Cardiac muscle cell (in vitro differentiated cells and primary cell): ENCODE data around the gene TOM1. TPM values are rescaled to one million over a fixed set of nuclear protein-coding genes. Genes with fewer than 3 reads are reported as not detected.

ENCODE experiments used
- DNase-seq, 2 donors: peaks; one replicate each; pipeline versions ENCODE4 v3.0.0 to v3.0.0-alpha.2; 2010 to 2017; ENCODE audit warnings: low read depth in 1 of 2, low spot score in 1 of 2
- H3K27ac ChIP-seq: fragments of 200-600 bp; sonication (generic); 2 replicates; pipeline ENCODE4 v1.5.1; 2016
- H3K27me3 ChIP-seq: fragments of 200-600 bp; sonication (generic); 2 replicates; pipeline ENCODE4 v1.6.0; 2016; ENCODE audit warnings: control low read depth
- H3K36me3 ChIP-seq: fragments of 200-600 bp; sonication (generic); 2 replicates; pipeline ENCODE4 v1.5.1; 2016; ENCODE audit warnings: control low read depth
- H3K4me1 ChIP-seq: fragments of 200-600 bp; sonication (generic); 2 replicates; pipeline ENCODE4 v1.8.1; 2017; ENCODE audit warnings: low read depth, mild to moderate bottlenecking, mixed run types
- H3K4me3 ChIP-seq: fragments of 200-600 bp; sonication (generic); 2 replicates; pipeline ENCODE4 v1.5.1; 2016; ENCODE audit warnings: mild to moderate bottlenecking
- H3K9me3 ChIP-seq: fragments of 200-600 bp; sonication (generic); 2 replicates; pipeline ENCODE4 v1.5.1; 2017; ENCODE audit warnings: low read depth, mild to moderate bottlenecking, control low read depth
- polyA plus RNA-seq: library from polyadenylated mRNA; unstranded; fragments of >200 nt; fragmentation: Nextera tagmentation; extraction: Ambion mirVana; gene quantifications from 2 replicates; pipeline ENCODE4 v1.2.1, GENCODE V29; 2016
- total RNA-seq: library from RNA; depleted of rRNA; stranded (reverse); fragments of >200 nt; gene quantifications from 2 replicates; pipeline ENCODE4 v1.2.3, GENCODE V29; 2016
- TF ChIP-seq, protein P1 (sequence below): IDR thresholded peaks from 2 replicates; pipeline ENCODE4 v1.5.1; 2012; ENCODE audit warnings: low read depth, mild to moderate bottlenecking, low read length

The TOM1 gene
- total and polyA plus RNA-seq, 2 experiments from 2014 or later, result 76.2 to 107 TPM

DNA sequence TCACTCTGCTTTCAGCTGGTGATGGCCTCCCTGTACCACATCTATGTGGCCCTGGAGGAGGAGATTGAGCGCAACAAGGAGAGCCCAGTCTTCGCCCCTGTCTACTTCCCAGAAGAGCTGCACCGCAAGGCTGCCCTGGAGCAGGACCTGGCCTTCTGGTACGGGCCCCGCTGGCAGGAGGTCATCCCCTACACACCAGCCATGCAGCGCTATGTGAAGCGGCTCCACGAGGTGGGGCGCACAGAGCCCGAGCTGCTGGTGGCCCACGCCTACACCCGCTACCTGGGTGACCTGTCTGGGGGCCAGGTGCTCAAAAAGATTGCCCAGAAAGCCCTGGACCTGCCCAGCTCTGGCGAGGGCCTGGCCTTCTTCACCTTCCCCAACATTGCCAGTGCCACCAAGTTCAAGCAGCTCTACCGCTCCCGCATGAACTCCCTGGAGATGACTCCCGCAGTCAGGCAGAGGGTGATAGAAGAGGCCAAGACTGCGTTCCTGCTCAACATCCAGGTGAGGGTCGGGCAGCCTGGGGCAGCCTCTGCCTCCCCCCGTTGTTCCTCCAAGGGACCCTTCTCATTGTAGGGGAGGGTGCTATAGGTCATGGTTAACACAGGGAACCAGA lies 87.1 kb downstream of the TOM1 start:
- no peak for DNase-seq
- TF ChIP-seq, protein P1, sequence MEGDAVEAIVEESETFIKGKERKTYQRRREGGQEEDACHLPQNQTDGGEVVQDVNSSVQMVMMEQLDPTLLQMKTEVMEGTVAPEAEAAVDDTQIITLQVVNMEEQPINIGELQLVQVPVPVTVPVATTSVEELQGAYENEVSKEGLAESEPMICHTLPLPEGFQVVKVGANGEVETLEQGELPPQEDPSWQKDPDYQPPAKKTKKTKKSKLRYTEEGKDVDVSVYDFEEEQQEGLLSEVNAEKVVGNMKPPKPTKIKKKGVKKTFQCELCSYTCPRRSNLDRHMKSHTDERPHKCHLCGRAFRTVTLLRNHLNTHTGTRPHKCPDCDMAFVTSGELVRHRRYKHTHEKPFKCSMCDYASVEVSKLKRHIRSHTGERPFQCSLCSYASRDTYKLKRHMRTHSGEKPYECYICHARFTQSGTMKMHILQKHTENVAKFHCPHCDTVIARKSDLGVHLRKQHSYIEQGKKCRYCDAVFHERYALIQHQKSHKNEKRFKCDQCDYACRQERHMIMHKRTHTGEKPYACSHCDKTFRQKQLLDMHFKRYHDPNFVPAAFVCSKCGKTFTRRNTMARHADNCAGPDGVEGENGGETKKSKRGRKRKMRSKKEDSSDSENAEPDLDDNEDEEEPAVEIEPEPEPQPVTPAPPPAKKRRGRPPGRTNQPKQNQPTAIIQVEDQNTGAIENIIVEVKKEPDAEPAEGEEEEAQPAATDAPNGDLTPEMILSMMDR, result no peak
- Histone ChIP-seq H3K27ac (no peak overlapping the region), H3K36me3 (no peaks in the 10 kb centered on the region), H3K27me3 (no peaks in the 10 kb centered on the region), H3K4me1 (no peaks in the 10 kb centered on the region), H3K9me3 (no peaks in the 10 kb centered on the region), H3K4me3 (no peak overlapping the region)

DNA sequence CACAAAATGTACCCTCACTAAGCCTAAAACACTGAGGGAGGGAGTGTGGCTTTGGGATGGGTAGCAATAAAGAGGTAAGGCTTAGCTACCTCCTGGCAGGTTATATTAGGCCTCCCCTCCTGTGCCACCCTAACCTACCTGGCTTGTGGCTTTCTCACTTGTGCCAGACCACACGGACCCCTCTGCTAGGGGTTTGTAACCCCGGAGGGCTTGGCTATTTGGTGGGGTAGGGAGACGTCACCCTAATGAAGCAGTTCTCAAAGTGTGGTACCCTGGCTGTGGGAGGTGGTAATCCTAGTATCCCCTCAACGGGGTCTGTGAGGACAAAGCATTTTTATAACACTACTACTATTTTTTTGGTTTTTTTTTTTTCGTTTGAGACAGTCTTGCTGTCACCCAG lies 91.2 kb downstream of the TOM1 start:
- H3K4me1 ChIP-seq, result no peaks in the 10 kb centered on the region
- TF ChIP-seq, protein P1, result no peak
- H3K27me3 ChIP-seq, result no peaks in the 10 kb centered on the region

DNA sequence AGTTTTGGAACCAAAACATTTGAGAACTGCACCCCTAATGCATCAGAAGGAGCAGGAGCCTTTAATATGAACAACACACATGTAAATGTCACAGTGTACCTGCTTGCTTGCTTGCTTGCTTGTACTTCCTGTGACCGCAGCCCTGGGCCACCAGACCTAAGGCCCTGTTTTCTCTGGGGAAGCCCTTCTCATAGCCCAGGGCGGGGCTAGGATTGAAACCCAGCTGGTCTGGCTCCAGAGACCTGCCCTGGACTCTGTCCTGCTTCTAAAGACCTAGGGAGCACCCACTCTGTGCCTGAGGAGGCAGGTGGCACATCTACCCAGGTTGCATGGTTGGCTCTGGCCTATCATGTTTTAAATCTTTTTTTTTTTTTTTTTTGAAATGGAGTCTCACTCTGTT lies 92.7 kb downstream of the TOM1 start:
- Histone ChIP-seq H3K27ac (no peak overlapping the region), H3K9me3 (no peaks in the 10 kb centered on the region), H3K4me3 (no peak overlapping the region), H3K27me3 (no peaks in the 10 kb centered on the region), H3K36me3 (no peaks in the 10 kb centered on the region), H3K4me1 (no peaks in the 10 kb centered on the region)
- TF ChIP-seq, protein P1, result no peak
- DNase-seq, result no peak

More for the DNA sequence above, 91.2 kb downstream of the TOM1 start:
- H3K9me3 ChIP-seq, result no peaks in the 10 kb centered on the region
- H3K4me3 ChIP-seq, result no peak overlapping the region
- DNase-seq, result no peak
- no peaks in the 10 kb centered on the region for H3K36me3 ChIP-seq
- H3K27ac ChIP-seq, result no peak overlapping the region

DNA sequence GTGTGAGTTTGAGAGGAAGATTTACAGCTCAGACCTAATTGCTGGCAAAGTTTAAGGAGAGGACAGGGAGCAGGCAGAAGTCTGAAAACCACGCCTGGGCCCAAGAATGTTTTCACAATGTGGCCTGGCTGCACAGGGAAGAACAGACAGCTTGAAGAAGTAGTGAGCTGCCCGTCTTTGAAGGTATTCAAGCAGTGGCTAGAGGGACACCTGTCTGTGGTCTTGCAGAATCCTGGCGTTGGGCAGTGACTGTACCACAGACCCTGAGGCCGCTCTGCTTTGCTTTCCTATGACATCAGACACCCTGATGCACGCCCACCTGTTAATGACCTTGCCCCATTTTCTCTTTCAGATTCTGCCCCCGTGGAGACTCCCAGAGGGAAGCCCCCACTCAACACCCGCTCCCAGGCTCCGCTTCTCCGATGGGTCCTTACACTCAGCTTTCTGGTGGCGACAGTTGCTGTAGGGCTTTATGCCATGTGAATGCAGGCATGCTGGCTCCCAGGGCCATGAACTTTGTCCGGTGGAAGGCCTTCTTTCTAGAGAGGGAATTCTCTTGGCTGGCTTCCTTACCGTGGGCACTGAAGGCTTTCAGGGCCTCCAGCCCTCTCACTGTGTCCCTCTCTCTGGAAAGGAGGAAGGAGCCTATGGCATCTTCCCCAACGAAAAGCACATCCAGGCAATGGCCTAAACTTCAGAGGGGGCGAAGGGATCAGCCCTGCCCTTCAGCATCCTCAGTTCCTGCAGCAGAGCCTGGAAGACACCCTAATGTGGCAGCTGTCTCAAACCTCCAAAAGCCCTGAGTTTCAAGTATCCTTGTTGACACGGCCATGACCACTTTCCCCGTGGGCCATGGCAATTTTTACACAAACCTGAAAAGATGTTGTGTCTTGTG lies 93.7 kb downstream of the TOM1 start:
- no peaks in the 10 kb centered on the region for H3K27me3 ChIP-seq
- no peaks in the 10 kb centered on the region for H3K36me3 ChIP-seq
- no peaks in the 10 kb centered on the region for H3K4me1 ChIP-seq
- H3K9me3 ChIP-seq, result no peaks in the 10 kb centered on the region
- TF ChIP-seq, protein P1, result no peak
- no peak for DNase-seq
- no peak overlapping the region for H3K4me3 ChIP-seq
- no peak overlapping the region for H3K27ac ChIP-seq

DNA sequence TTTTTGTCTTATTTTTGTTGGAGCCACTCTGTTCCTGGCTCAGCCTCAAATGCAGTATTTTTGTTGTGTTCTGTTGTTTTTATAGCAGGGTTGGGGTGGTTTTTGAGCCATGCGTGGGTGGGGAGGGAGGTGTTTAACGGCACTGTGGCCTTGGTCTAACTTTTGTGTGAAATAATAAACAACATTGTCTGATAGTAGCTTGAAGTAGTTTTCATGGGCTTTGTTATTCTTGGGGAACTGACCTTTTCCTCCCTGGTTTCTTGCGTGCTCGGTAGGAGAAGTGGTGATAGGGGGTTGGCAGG lies 94.3 kb downstream of the TOM1 start:
- H3K4me3 ChIP-seq, result no peak overlapping the region
- H3K4me1 ChIP-seq, result no peaks in the 10 kb centered on the region
- TF ChIP-seq, protein P1, result no peak
- no peaks in the 10 kb centered on the region for H3K27me3 ChIP-seq
- no peak for DNase-seq
- H3K27ac ChIP-seq, result no peak overlapping the region
- no peaks in the 10 kb centered on the region for H3K9me3 ChIP-seq
- no peaks in the 10 kb centered on the region for H3K36me3 ChIP-seq
